SU-DHL-6 (cell line): Measurements from ENCODE around the gene ABHD16A.

ENCODE experiments used
- H2AFZ ChIP-seq: fragments of 200-600 bp; sonication (generic); 2 replicates; pipeline ENCODE4 v1.6.1; 2014; ENCODE audit warnings: low read depth, mild to moderate bottlenecking, moderate library complexity, mixed read lengths, antibody characterized with exemption, low read length; ENCODE audit not compliant: severe bottlenecking
- H3F3A ChIP-seq: fragments of 200-600 bp; shearing (Covaris generic); 2 replicates; pipeline ENCODE4 v1.6.0; 2016; ENCODE audit warnings: antibody characterized with exemption, mild to moderate bottlenecking; ENCODE audit not compliant: insufficient read depth
- H3K27ac ChIP-seq: fragments of 200-600 bp; sonication (generic); 2 replicates; pipeline ENCODE4 v1.5.1; 2016; ENCODE audit warnings: low read depth, mild to moderate bottlenecking, low read length, moderate library complexity, mixed read lengths
- H3K27me3 ChIP-seq: fragments of 200-600 bp; sonication (generic), shearing (Covaris generic); 2 replicates; pipeline ENCODE4 v1.6.0; 2014; ENCODE audit warnings: mild to moderate bottlenecking, low read length
- H3K36me3 ChIP-seq: fragments of 200-600 bp; sonication (generic); 2 replicates; pipeline ENCODE4 v1.6.1; 2014; ENCODE audit warnings: mild to moderate bottlenecking, low read length, mixed read lengths
- H3K4me2 ChIP-seq: fragments of 300-600, 200-600 bp; shearing (Covaris generic), sonication (generic); 2 replicates; pipeline ENCODE4 v1.6.0; 2014; ENCODE audit warnings: low read length, low read depth, mild to moderate bottlenecking; ENCODE audit not compliant: poor library complexity, severe bottlenecking
- H3K4me3 ChIP-seq: fragments of 200-600 bp; sonication (generic); 2 replicates; pipeline ENCODE4 v1.5.1; 2014; ENCODE audit warnings: antibody characterized with exemption, low read length, mild to moderate bottlenecking, mixed read lengths; ENCODE audit not compliant: insufficient read depth, poor library complexity, severe bottlenecking
- H3K79me2 ChIP-seq: fragments of 200-600 bp; sonication (generic); 2 replicates; pipeline ENCODE4 v1.6.1; 2014; ENCODE audit warnings: mild to moderate bottlenecking, low read length, moderate library complexity; ENCODE audit not compliant: insufficient read depth
- H3K9ac ChIP-seq: fragments of 200-600 bp; sonication (generic); 2 replicates; pipeline ENCODE4 v1.7.0; 2014; ENCODE audit warnings: mild to moderate bottlenecking, low read length
- H3K9me2 ChIP-seq: fragments of 200-600 bp; sonication (generic); replicated peaks from 2 replicates; pipeline ENCODE4 v1.6.1; 2014; ENCODE audit warnings: low read length; ENCODE audit not compliant: insufficient read depth
- H3K9me3 ChIP-seq: fragments of 200-600 bp; sonication (generic); 2 replicates; pipeline ENCODE4 v1.6.1; 2014; ENCODE audit warnings: low read length, mixed read lengths; ENCODE audit not compliant: insufficient read depth
- H4K20me1 ChIP-seq: fragments of 200-600 bp; sonication (generic); 2 replicates; pipeline ENCODE4 v1.6.1; 2014; ENCODE audit warnings: low read depth, mild to moderate bottlenecking, antibody characterized with exemption, low read length, moderate library complexity, mixed read lengths
- EZH2phosphoT487 ChIP-seq: fragments of 200-600 bp; sonication (generic), shearing (Covaris generic); conservative IDR thresholded peaks from 2 replicates; pipeline ENCODE4 v1.6.1; 2018; ENCODE audit warnings: mild to moderate bottlenecking, antibody characterized with exemption, low read length, moderate library complexity, mixed read lengths
- TF ChIP-seq, protein P1 (sequence below): fragments of 200-600 bp; sonication (generic); IDR thresholded peaks from one replicate; pipeline ENCODE4 v1.5.1; 2017; ENCODE audit warnings: antibody characterized with exemption, mild to moderate bottlenecking, low read length, moderate library complexity; ENCODE audit not compliant: insufficient read depth, poor library complexity, severe bottlenecking

The ABHD16A gene

DNA sequence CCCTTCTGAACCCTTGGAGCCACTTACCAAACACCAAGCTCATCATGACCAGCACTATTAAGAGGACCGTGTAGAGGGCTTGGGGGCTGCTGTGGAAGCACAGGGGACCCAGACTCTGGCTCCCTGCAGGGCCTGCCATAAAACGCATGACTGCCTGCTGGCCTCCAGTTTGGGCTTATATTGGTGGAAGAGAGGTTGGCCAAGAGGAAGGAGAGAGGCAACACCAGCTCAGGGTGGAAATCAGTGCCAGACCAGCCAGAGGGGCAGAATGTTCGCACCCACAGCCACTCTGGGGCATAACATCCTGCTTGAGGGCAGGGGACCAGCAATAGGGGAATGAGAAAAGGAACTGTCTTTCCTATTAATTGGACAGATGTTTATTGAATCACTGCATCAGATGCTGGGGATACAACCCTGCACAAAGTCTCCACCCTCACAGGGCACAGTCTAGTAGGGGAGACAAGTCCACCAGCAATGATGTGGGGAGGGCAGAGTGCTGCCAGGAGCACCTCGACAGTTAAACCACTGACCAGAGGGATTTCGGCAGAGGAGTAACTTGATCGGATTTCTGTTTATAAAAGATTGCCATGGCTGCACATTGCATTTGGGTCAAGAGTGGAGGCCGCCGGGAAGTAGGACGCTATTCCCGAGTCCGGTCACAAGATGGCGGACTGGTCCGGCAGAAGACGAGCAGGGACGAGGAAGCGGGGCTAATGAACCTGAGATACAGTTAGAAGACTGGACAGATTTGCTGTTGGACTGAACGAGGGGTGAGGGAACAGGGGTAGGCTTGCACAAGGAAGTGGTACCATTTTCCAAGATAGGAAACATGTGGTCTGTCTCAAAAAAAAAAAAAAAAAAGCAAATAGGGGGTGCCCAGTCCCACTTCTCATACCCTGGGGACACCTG lies 22.6 kb downstream of the ABHD16A start, which contains the start of gene LY6G5C:
Gene LY6G5C, minus strand, starts transcription at position 842 of the 909 bp plus-strand sequence. Its CDS starts 694 bp downstream, at position 148.
- Histone ChIP-seq H3K27ac (no peak within 1 kb of the TSS), H3K4me2 (peak within 1 kb of the TSS; percentile 30), H3K79me2 (no peaks in the 10 kb centered on the region), H4K20me1 (no peaks in the 10 kb centered on the region), H3F3A (peaks cover 5% of the 10 kb centered on the region; the same call in 1 of the 2 replicates), H3K4me3 (no peak within 1 kb of the TSS), H3K9me2 (no peaks in the 10 kb centered on the region), H3K9me3 (no peaks in the 10 kb centered on the region), H2AFZ (peak within 1 kb of the TSS; percentile 23), H3K9ac (peak within 1 kb of the TSS; percentile 9; the same call in 1 of the 2 replicates), H3K27me3 (no peaks in the 10 kb centered on the region), H3K36me3 (no peaks in the 10 kb centered on the region)
- no peak for TF ChIP-seq EZH2phosphoT487
- TF ChIP-seq, protein P1, sequence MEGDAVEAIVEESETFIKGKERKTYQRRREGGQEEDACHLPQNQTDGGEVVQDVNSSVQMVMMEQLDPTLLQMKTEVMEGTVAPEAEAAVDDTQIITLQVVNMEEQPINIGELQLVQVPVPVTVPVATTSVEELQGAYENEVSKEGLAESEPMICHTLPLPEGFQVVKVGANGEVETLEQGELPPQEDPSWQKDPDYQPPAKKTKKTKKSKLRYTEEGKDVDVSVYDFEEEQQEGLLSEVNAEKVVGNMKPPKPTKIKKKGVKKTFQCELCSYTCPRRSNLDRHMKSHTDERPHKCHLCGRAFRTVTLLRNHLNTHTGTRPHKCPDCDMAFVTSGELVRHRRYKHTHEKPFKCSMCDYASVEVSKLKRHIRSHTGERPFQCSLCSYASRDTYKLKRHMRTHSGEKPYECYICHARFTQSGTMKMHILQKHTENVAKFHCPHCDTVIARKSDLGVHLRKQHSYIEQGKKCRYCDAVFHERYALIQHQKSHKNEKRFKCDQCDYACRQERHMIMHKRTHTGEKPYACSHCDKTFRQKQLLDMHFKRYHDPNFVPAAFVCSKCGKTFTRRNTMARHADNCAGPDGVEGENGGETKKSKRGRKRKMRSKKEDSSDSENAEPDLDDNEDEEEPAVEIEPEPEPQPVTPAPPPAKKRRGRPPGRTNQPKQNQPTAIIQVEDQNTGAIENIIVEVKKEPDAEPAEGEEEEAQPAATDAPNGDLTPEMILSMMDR: peak; percentile 28

DNA sequence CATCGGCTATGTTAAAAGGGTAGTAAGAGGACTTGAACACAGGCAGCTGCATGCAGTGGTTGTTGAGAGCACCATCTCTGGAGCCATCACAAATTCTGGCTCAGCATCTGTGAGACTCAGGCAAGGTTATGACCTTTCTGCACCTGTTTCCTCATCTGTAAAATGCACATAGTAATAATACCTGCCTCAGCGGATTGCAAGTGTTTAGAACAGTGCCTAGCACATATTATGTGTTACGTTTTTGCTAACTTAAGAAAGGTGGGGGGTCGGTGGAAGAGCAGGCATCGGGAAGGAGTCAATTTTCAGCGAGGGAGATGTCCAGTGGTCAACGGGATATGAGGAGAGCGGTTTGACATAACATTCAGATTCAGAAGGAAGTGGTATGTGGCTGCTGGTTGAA lies 25.2 kb downstream of the ABHD16A start:
- H3K9ac ChIP-seq: no peak overlapping the region
- H3K4me2 ChIP-seq: no peak overlapping the region
- H3K9me3 ChIP-seq: no peaks in the 10 kb centered on the region
- H3K9me2 ChIP-seq: no peaks in the 10 kb centered on the region
- no peaks in the 10 kb centered on the region for H3K27me3 ChIP-seq
- no peaks in the 10 kb centered on the region for H4K20me1 ChIP-seq
- H3K4me3 ChIP-seq: no peak overlapping the region
- H2AFZ ChIP-seq: no peak overlapping the region
- H3K79me2 ChIP-seq: no peaks in the 10 kb centered on the region
- no peaks in the 10 kb centered on the region for H3K36me3 ChIP-seq
- peaks cover 14% of the 10 kb centered on the region; the same call in 1 of the 2 replicates for H3F3A ChIP-seq
- H3K27ac ChIP-seq: no peak overlapping the region
- TF ChIP-seq, protein P1: no peak
- no peak for TF ChIP-seq EZH2phosphoT487

DNA sequence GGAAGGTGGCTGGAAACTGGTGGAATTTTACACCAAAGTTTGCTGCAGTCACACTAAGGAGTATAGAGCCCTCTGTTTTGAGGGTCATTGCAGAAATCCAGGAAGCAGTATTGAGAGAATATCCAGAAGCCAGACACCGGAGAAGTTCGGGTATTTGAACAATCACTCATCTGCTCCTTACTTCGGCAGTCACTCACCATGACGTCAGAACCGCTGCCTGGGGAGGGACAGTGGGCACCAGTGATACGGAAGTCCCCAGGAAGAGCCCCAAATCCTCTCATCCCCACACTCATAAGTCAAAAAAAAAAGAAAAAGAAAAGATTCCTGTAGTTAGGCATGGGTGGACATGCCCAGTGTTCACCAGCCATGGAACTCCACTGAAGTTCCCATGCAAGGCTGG lies 26.2 kb downstream of the ABHD16A start:
- Histone ChIP-seq H3K36me3 (no peaks in the 10 kb centered on the region), H3K9ac (no peak overlapping the region), H3K4me3 (no peak overlapping the region), H3K27me3 (no peaks in the 10 kb centered on the region), H2AFZ (no peak overlapping the region), H3K4me2 (no peak overlapping the region), H3F3A (peaks cover 14% of the 10 kb centered on the region; the same call in 1 of the 2 replicates), H3K79me2 (no peaks in the 10 kb centered on the region), H4K20me1 (no peaks in the 10 kb centered on the region), H3K9me3 (no peaks in the 10 kb centered on the region), H3K27ac (no peak overlapping the region), H3K9me2 (no peaks in the 10 kb centered on the region)
- TF ChIP-seq EZH2phosphoT487: no peak
- TF ChIP-seq, protein P1: no peak
